Measurements from ENCODE around the gene BTN2A1.
"Not testable (repeated sequence)": the region's sequence is repeated elsewhere in the genome, so short reads cannot be mapped to it uniquely, and the experiment has no call there.

Gene BTN2A1

GRCh38 chr6:26497610-26498009, 39.9 kb downstream of the BTN2A1 start:
- DNase-seq, result no peak

- no peak for DNase-seq
Observed at GRCh38 chr6:26500102-26500501, 42.3 kb downstream of the BTN2A1 start, which contains the start of gene BTN1A1. TSS of gene BTN1A1 (plus strand) at chr6:26500303. CDS start at chr6:26501287, 984 bp downstream.

- DNase-seq, result peak; percentile 21 to 39
Observed at GRCh38 chr6:26501482-26501986, 43.8 kb downstream of the BTN2A1 start.

- no peak for DNase-seq
Observed at GRCh38 chr6:26502165-26502564, 44.4 kb downstream of the BTN2A1 start.

- no peak for DNase-seq
Observed at GRCh38 chr6:26502626-26503025, 44.9 kb downstream of the BTN2A1 start.

GRCh38 chr6:26507658-26508057, 49.9 kb downstream of the BTN2A1 start:
- DNase-seq, result no peak

- DNase-seq, result not testable (repeated sequence)
Observed at GRCh38 chr6:26511033-26511432, 53.3 kb downstream of the BTN2A1 start.

GRCh38 chr6:26514984-26515383, 57.2 kb downstream of the BTN2A1 start:
- no peak for DNase-seq

- DNase-seq, result no peak
Observed at GRCh38 chr6:26516481-26517427, 59.0 kb downstream of the BTN2A1 start.

Data from inflammatory macrophage treated with lipopolysaccharide for 1 hour (primary cell).